Mesothelial cell of epicardium (in vitro differentiated cells): ENCODE measurements around the gene ZBTB44. TPM values are rescaled to one million over a fixed set of nuclear protein-coding genes. Genes with fewer than 3 reads are reported as not detected.

ENCODE experiments used
- DNase-seq, 2 experiments: peaks; one replicate each; pipeline ENCODE4 v3.0.0; 2021; ENCODE audit warnings: low spot score in 2 of 2; ENCODE audit not compliant: unreplicated experiment in 2 of 2
- H3K27ac Mint-ChIP-seq: 2 replicates; pipeline ENCODE4 v1.8.0; 2021; ENCODE audit warnings: mixed read lengths
- H3K27me3 Mint-ChIP-seq: 2 replicates; pipeline ENCODE4 v1.8.0; 2021; ENCODE audit warnings: low read depth, mixed read lengths
- H3K36me3 Mint-ChIP-seq: 2 replicates; pipeline ENCODE4 v1.8.0; 2021; ENCODE audit warnings: mixed read lengths
- H3K4me1 Mint-ChIP-seq: 2 replicates; pipeline ENCODE4 v1.8.0; 2021; ENCODE audit warnings: mixed read lengths
- H3K4me3 Mint-ChIP-seq: 2 replicates; pipeline ENCODE4 v1.8.0; 2021; ENCODE audit warnings: mild to moderate bottlenecking, moderate library complexity, mixed read lengths
- H3K9me3 Mint-ChIP-seq: 2 replicates; pipeline ENCODE4 v1.8.0; 2021; ENCODE audit warnings: mixed read lengths
- total RNA-seq: library from RNA; stranded (reverse); gene quantifications from 3 replicates; pipeline ENCODE4 v1.2.1, GENCODE V29; 2021
- TF ChIP-seq, protein P1 (sequence below): fragments of 200-600 bp; sonication (generic); IDR thresholded peaks from one replicate; pipeline ENCODE4 v1.5.0; 2021; ENCODE audit warnings: antibody characterized with exemption; ENCODE audit not compliant: unreplicated experiment

The ZBTB44 gene
- total RNA-seq, 1 donor from 2014 or later = 58.8 TPM

- Mint-ChIP-seq H3K27me3 (peaks cover 5% of the 10 kb centered on the region), H3K4me3 (no peak overlapping the region)
- TF ChIP-seq, protein P1, sequence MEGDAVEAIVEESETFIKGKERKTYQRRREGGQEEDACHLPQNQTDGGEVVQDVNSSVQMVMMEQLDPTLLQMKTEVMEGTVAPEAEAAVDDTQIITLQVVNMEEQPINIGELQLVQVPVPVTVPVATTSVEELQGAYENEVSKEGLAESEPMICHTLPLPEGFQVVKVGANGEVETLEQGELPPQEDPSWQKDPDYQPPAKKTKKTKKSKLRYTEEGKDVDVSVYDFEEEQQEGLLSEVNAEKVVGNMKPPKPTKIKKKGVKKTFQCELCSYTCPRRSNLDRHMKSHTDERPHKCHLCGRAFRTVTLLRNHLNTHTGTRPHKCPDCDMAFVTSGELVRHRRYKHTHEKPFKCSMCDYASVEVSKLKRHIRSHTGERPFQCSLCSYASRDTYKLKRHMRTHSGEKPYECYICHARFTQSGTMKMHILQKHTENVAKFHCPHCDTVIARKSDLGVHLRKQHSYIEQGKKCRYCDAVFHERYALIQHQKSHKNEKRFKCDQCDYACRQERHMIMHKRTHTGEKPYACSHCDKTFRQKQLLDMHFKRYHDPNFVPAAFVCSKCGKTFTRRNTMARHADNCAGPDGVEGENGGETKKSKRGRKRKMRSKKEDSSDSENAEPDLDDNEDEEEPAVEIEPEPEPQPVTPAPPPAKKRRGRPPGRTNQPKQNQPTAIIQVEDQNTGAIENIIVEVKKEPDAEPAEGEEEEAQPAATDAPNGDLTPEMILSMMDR = no peak
Measured at GRCh38 chr11:130209954-130210854, 104.5 kb downstream of the ZBTB44 start.

GRCh38 chr11:130209128-130209932 is 105.4 kb downstream of the ZBTB44 start:
- Mint-ChIP-seq H3K4me1 (peaks cover 2% of the 10 kb centered on the region), H3K27ac (no peak overlapping the region), H3K36me3 (peaks cover 5% of the 10 kb centered on the region), H3K4me3 (no peak overlapping the region), H3K9me3 (no peaks in the 10 kb centered on the region), H3K27me3 (peaks cover 1% of the 10 kb centered on the region)
- TF ChIP-seq, protein P1 = no peak
- DNase-seq = peak; percentile 13 to 34

More at GRCh38 chr11:130209954-130210854, 104.5 kb downstream of the ZBTB44 start:
- peak; percentile 13 to 21 for DNase-seq
- Mint-ChIP-seq H3K9me3 (no peaks in the 10 kb centered on the region), H3K36me3 (peaks cover 5% of the 10 kb centered on the region), H3K27ac (no peak overlapping the region), H3K4me1 (peaks cover 2% of the 10 kb centered on the region)

DNA sequence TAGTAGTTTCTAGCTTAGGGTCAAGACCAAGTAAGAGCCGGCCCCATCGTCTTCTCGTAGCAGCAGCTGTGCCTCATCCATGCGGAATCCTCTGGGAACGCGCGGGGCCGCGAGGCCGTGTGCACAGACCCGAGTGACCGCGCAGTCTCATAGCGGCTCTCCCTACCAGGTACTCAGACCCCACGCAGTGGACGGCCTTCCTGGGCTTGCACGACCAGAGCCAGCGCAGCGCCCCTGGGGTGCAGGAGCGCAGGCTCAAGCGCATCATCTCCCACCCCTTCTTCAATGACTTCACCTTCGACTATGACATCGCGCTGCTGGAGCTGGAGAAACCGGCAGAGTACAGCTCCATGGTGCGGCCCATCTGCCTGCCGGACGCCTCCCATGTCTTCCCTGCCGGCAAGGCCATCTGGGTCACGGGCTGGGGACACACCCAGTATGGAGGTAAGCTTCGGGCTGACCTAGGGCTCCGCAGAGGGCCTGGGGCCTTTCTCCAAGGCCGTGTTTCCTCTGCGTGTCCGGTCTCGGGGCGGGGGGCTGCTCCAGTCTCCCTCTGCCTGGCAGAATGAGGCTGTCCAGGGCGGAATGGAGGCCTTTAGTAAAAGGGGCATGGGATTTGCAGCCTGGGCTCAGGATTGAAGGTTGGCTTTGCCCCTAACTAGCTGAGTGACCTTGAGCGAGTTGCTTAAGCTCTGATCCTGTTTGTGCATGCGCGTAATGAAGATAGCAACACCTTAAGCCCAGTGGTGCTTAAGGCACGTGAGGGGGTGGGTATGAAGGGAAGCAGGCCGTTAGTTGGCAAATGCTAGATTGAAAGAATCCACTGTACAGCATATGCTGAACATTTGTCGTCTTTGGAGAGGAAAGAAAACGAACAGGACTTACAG is 106.2 kb downstream of the ZBTB44 start:
- Mint-ChIP-seq H3K27ac (no peak overlapping the region), H3K9me3 (no peaks in the 10 kb centered on the region), H3K4me3 (no peak overlapping the region), H3K4me1 (peaks cover 2% of the 10 kb centered on the region), H3K36me3 (peaks cover 5% of the 10 kb centered on the region), H3K27me3 (peaks cover 1% of the 10 kb centered on the region)
- peak in 1 of 2 experiments; percentile 34 for DNase-seq
- TF ChIP-seq, protein P1 = no peak

DNA sequence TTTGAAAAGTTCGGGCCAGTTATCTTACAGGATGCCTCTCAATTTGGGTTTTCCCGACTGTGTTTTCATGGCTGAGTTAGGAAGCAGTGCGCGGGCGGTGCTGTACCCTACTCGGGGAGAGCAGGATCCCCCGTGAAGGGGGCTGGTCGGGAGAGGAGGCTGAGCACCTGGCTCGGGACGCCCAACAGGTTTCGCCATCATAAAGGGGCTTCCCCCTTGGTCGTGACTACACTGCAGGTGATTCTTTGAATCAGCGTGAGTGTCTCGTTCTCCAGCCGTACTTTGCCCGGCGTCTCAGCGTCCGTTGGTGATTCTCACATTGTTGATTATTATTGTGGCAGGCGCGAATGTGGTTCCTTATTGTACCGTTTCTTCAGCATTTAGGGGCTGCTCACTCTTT is 108.6 kb downstream of the ZBTB44 start:
- Mint-ChIP-seq H3K36me3 (peaks cover 17% of the 10 kb centered on the region), H3K27me3 (peaks cover 1% of the 10 kb centered on the region), H3K27ac (no peak overlapping the region), H3K9me3 (peaks cover 6% of the 10 kb centered on the region), H3K4me3 (no peak overlapping the region), H3K4me1 (no peaks in the 10 kb centered on the region)
- TF ChIP-seq, protein P1 = no peak
- no peak for DNase-seq

GRCh38 chr11:130204703-130205095 is 110.0 kb downstream of the ZBTB44 start:
- Mint-ChIP-seq H3K36me3 (peaks cover 21% of the 10 kb centered on the region), H3K4me1 (no peaks in the 10 kb centered on the region), H3K27ac (no peak overlapping the region), H3K4me3 (no peak overlapping the region), H3K9me3 (peaks cover 6% of the 10 kb centered on the region), H3K27me3 (peaks cover 1% of the 10 kb centered on the region)
- TF ChIP-seq, protein P1 = no peak
- DNase-seq = no peak
